Measurements from ENCODE around the gene BORCS6. TPM values are rescaled to one million over a fixed set of nuclear protein-coding genes. Genes with fewer than 3 reads are reported as not detected.

Gene BORCS6
- total and polyA plus RNA-seq, 2 of the 13 experiments (the other 11 are each of a cell fraction or from before 2014, with no cell fraction given): 2.0 to 5.1 TPM

DNA sequence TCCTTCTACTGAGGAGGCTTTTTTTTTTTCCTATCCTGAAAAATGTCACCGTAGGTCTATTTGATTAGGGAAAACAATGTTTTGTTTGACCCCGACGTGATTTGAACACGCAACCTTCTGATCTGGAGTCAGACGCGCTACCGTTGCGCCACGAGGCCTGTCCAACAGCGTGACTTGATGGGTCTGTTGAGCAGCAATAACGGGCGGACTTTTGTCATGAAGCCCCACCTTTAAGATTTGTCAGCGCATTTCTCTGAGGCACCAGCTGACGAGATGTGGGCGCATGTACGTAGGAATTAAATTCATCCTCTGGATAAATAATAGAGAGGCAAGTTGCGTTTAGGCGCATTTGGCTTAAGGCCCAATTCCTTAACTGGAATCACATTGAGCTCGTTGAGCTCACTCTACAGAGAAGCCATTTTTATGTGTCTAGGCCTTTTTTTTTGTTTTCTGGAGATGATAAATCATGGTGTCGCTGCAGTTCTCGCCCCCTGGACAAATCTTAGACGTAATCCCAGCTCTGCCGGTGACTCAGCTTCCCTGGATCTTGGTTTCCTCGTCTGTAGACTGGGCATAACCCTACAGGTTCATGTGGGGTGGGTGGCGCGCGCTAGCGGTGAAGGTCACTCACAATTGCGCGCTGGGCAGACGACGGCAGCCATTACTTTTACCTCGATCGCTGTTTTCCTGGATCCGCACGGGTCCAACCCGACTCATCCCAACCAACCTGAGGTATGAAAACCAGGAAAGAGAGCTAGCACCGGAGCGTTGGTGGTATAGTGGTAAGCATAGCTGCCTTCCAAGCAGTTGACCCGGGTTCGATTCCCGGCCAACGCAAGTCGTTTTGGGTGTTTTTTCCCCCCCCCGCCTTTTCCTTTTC is 31.0 kb upstream of the BORCS6 start (continued):
- TF ChIP-seq, protein P1, sequence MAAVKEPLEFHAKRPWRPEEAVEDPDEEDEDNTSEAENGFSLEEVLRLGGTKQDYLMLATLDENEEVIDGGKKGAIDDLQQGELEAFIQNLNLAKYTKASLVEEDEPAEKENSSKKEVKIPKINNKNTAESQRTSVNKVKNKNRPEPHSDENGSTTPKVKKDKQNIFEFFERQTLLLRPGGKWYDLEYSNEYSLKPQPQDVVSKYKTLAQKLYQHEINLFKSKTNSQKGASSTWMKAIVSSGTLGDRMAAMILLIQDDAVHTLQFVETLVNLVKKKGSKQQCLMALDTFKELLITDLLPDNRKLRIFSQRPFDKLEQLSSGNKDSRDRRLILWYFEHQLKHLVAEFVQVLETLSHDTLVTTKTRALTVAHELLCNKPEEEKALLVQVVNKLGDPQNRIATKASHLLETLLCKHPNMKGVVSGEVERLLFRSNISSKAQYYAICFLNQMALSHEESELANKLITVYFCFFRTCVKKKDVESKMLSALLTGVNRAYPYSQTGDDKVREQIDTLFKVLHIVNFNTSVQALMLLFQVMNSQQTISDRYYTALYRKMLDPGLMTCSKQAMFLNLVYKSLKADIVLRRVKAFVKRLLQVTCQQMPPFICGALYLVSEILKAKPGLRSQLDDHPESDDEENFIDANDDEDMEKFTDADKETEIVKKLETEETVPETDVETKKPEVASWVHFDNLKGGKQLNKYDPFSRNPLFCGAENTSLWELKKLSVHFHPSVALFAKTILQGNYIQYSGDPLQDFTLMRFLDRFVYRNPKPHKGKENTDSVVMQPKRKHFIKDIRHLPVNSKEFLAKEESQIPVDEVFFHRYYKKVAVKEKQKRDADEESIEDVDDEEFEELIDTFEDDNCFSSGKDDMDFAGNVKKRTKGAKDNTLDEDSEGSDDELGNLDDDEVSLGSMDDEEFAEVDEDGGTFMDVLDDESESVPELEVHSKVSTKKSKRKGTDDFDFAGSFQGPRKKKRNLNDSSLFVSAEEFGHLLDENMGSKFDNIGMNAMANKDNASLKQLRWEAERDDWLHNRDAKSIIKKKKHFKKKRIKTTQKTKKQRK (IDR thresholded peaks at IDR 0.05; ENCODE audit: low read length): no peak
- peak; percentile 70 for TF ChIP-seq KDM2A (CRISPR knock-in tag; IDR thresholded peaks at IDR 0.05; ENCODE audit: borderline replicate concordance, low read depth)
- peak; percentile 61 for TF ChIP-seq ZNF12 (CRISPR knock-in tag; IDR thresholded peaks at IDR 0.05)
- TF ChIP-seq ARID2 (CRISPR knock-in tag; IDR thresholded peaks at IDR 0.05; ENCODE audit: borderline replicate concordance): 0 out of 2 replicates have a peak, but pooled peaks have one; percentile 80
- no peak for TF ChIP-seq ZFAT (CRISPR knock-in tag; conservative IDR thresholded peaks at IDR 0.05)
- TF ChIP-seq ZNF589 (CRISPR knock-in tag; conservative IDR thresholded peaks at IDR 0.05): no peak
- no peak for TF ChIP-seq ZIK1 (CRISPR knock-in tag; IDR thresholded peaks at IDR 0.05; ENCODE audit: borderline replicate concordance, low read depth)
- TF ChIP-seq ZFP36L1 (CRISPR knock-in tag; IDR thresholded peaks at IDR 0.05): no peak
- no peak for TF ChIP-seq GATA4 (IDR thresholded peaks at IDR 0.05; ENCODE audit: borderline replicate concordance, low read depth)
- TF ChIP-seq, protein P2, sequence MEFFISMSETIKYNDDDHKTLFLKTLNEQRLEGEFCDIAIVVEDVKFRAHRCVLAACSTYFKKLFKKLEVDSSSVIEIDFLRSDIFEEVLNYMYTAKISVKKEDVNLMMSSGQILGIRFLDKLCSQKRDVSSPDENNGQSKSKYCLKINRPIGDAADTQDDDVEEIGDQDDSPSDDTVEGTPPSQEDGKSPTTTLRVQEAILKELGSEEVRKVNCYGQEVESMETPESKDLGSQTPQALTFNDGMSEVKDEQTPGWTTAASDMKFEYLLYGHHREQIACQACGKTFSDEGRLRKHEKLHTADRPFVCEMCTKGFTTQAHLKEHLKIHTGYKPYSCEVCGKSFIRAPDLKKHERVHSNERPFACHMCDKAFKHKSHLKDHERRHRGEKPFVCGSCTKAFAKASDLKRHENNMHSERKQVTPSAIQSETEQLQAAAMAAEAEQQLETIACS (CRISPR knock-in tag; IDR thresholded peaks at IDR 0.05): no peak
- TF ChIP-seq MBNL3 (CRISPR knock-in tag; conservative IDR thresholded peaks at IDR 0.05): no peak
- no peak for TF ChIP-seq RORA (CRISPR knock-in tag; IDR thresholded peaks at IDR 0.05)
- peak; percentile 53; the same call in 1 of the 2 replicates for TF ChIP-seq NAIF1 (CRISPR knock-in tag; IDR thresholded peaks at IDR 0.05; ENCODE audit: borderline replicate concordance)
- TF ChIP-seq RXRB (CRISPR knock-in tag; IDR thresholded peaks at IDR 0.05; ENCODE audit: borderline replicate concordance): peak; percentile 36
- no peak for TF ChIP-seq ZSCAN20 (CRISPR knock-in tag; IDR thresholded peaks at IDR 0.05; ENCODE audit: borderline replicate concordance)
- peak; percentile 56; the same call in 1 of the 2 replicates for TF ChIP-seq SNAPC5 (CRISPR knock-in tag; IDR thresholded peaks at IDR 0.05; ENCODE audit: borderline replicate concordance)
- no peak for TF ChIP-seq NR1H2 (CRISPR knock-in tag; IDR thresholded peaks at IDR 0.05; ENCODE audit: borderline replicate concordance, low read depth)
- TF ChIP-seq NFYB (CRISPR knock-in tag; IDR thresholded peaks at IDR 0.05): no peak
- TF ChIP-seq CEBPB (IDR thresholded peaks at IDR 0.05; ENCODE audit: borderline replicate concordance, low read depth, low read length): peak; percentile 34; the same call in 1 of the 2 replicates
- TF ChIP-seq ZEB1 (IDR thresholded peaks at IDR 0.05; ENCODE audit: insufficient replicate concordance, low read depth): no peak
- no peak; the same call in none of the 2 replicates for TF ChIP-seq GABPB1 (CRISPR knock-in tag; IDR thresholded peaks at IDR 0.05)
- TF ChIP-seq, protein P3, sequence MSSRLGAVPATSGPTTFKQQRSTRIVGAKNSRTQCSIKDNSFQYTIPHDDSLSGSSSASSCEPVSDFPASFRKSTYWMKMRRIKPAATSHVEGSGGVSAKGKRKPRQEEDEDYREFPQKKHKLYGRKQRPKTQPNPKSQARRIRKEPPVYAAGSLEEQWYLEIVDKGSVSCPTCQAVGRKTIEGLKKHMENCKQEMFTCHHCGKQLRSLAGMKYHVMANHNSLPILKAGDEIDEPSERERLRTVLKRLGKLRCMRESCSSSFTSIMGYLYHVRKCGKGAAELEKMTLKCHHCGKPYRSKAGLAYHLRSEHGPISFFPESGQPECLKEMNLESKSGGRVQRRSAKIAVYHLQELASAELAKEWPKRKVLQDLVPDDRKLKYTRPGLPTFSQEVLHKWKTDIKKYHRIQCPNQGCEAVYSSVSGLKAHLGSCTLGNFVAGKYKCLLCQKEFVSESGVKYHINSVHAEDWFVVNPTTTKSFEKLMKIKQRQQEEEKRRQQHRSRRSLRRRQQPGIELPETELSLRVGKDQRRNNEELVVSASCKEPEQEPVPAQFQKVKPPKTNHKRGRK (CRISPR knock-in tag; IDR thresholded peaks at IDR 0.05): no peak
- TF ChIP-seq GLI4 (CRISPR knock-in tag; IDR thresholded peaks at IDR 0.05; ENCODE audit: borderline replicate concordance): no peak

All from HepG2 (cell line).